Left lung (tissue), 10 donors: ENCODE data around the gene PEX11G. TPM values are rescaled to one million over a fixed set of nuclear protein-coding genes. Genes with fewer than 3 reads are reported as not detected.

Experiments used
- ATAC-seq: fragments of 200-7000 bp; cut with Tn5 transposase; one replicate; pipeline ENCODE4 v1.9.1; 2020; ENCODE audit warnings: moderate library complexity
- DNase-seq, 4 donors: peaks; one replicate each; pipeline ENCODE4 v3.0.0-alpha.2; 2013 to 2020
- H3K27ac ChIP-seq, 2 donors: fragments of 200-600 bp; sonication (generic) in 1 of 2; one replicate each; pipeline versions ENCODE4 v1.5.0 to v1.8.0; 2020 to 2021
- H3K27me3 ChIP-seq, 2 donors: fragments of 200-600 bp; sonication (generic) in 1 of 2; one replicate each; pipeline versions ENCODE4 v1.5.0 to v1.8.0; 2020 to 2021
- H3K36me3 ChIP-seq, 2 donors: fragments of 200-600 bp; sonication (generic) in 1 of 2; one replicate each; pipeline versions ENCODE4 v1.5.0 to v1.8.0; 2020 to 2021
- H3K4me1 ChIP-seq, 2 donors: fragments of 200-600 bp; one replicate each; pipeline ENCODE4 v1.8.0; 2021
- H3K4me3 ChIP-seq, 2 donors: fragments of 200-600 bp; sonication (generic) in 1 of 2; one replicate each; pipeline versions ENCODE4 v1.5.0 to v1.8.0; 2020 to 2021; ENCODE audit warnings: mild to moderate bottlenecking in 1 of 2
- H3K9me3 ChIP-seq, 2 donors: fragments of 200-600 bp; sonication (generic) in 1 of 2; one replicate each; pipeline versions ENCODE4 v1.5.0 to v1.8.0; 2020 to 2021
- CTCF ChIP-seq, 2 donors: fragments of 200-600 bp; sonication (generic) in 1 of 2; IDR thresholded peaks; one replicate each; pipeline versions ENCODE4 v1.5.0 to v1.8.0; 2021; ENCODE audit warnings: antibody characterized with exemption in 2 of 2
- intact Hi-C, 2 donors: fragments of 100-400 bp; cut with DNase I; formaldehyde crosslinking; loops; one replicate each; pipeline versions ENCODE4 v1.11.2 to v1.14.2; 2022
- polyA plus RNA-seq, 6 donors: library from polyadenylated mRNA; unstranded; fragments of 120-200 nt; gene quantifications; one replicate each; pipeline ENCODE4 v1.2.1, GENCODE V29; 2013; ENCODE audit not compliant: insufficient read length in 6 of 6
- total RNA-seq, 2 donors: library from RNA; stranded (reverse); fragmentation: NEBNext Ultra II Directional; extraction: Animal tissue kit (Norgen Biotek cat#: 25700); gene quantifications; one replicate each; pipeline ENCODE4 v1.2.1, GENCODE V29; 2021
- donor health status: DM: no; HTN: yes; CAD: no.
- donor health status: DM: no; HTN: no; CAD: no.

PEX11G gene
- total and polyA plus RNA-seq, 8 donors = 2.9 to 5.4 (median 4.0) TPM

DNA sequence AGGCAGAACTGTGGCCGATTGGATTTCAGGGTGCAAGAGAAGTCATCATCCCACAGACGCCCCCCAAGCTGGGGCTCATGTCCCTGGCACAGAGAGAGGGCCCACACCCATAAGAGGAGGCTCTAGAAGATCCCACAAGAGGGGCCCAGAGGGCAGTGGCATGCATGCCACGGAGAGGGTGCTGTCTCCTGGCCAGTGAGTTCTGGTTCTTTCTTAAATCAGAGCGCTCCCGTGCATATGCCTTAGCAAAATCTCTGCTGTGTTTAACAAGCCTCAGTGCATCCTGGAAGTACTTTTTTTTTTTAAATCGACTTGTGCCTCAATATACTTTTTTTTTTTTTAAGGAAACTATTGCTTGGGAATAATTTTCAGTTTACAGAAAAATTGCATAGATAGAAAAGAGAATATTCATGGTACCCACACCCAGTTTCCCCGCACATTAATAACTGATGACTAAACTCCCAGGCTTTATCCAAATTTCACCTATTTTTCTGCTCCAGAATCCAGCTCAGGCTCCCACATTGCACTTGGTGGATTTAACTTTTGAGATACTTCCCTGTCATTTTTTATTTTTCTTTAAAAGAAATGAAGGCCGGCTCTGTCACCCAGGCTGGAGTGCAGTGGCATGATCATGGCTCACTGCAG lies 59.1 kb downstream of the PEX11G start:
- intact Hi-C loops = no loop called here
- H3K27ac ChIP-seq = no peak overlapping the region
- no peaks in the 10 kb centered on the region for H3K4me1 ChIP-seq
- no peaks in the 10 kb centered on the region for H3K9me3 ChIP-seq
- H3K27me3 ChIP-seq = no peaks in the 10 kb centered on the region
- DNase-seq (no peak), ATAC-seq (no peak)
- no peak overlapping the region for H3K4me3 ChIP-seq
- H3K36me3 ChIP-seq = peaks cover 0 to 23% of the 10 kb centered on the region in 2 donors
- TF ChIP-seq CTCF (IDR thresholded peaks at IDR 0.05) = no peak

- Histone ChIP-seq H3K4me3 (no peak overlapping the region), H3K4me1 (no peaks in the 10 kb centered on the region), H3K27me3 (no peaks in the 10 kb centered on the region), H3K27ac (peak overlapping the region in 1 of 2 donors; percentile 26), H3K36me3 (peaks cover 0 to 27% of the 10 kb centered on the region in 2 donors), H3K9me3 (no peaks in the 10 kb centered on the region)
- no peak for TF ChIP-seq CTCF (IDR thresholded peaks at IDR 0.05)
- peak in 1 of 4 donors; percentile 66 for DNase-seq
- no peak for ATAC-seq
- intact Hi-C loops = no loop called here
Observed at GRCh38 chr19:7428651-7429113, 60.2 kb downstream of the PEX11G start.

GRCh38 chr19:7427944-7428343 lies 60.9 kb downstream of the PEX11G start:
- TF ChIP-seq CTCF (IDR thresholded peaks at IDR 0.05) = no peak

GRCh38 chr19:7426986-7427385 lies 61.8 kb downstream of the PEX11G start:
- intact Hi-C loops = no loop called here
- DNase-seq = no peak
- Histone ChIP-seq H3K4me3 (no peak overlapping the region), H3K27me3 (no peaks in the 10 kb centered on the region), H3K36me3 (peaks cover 0 to 34% of the 10 kb centered on the region in 2 donors), H3K4me1 (no peaks in the 10 kb centered on the region), H3K9me3 (no peaks in the 10 kb centered on the region), H3K27ac (peak overlapping the region; percentile 18 to 23)
- no peak for TF ChIP-seq CTCF (IDR thresholded peaks at IDR 0.05)
- ATAC-seq = no peak

More at GRCh38 chr19:7427944-7428343, 60.9 kb downstream of the PEX11G start:
- Histone ChIP-seq H3K27ac (peak overlapping the region in 1 of 2 donors; percentile 26), H3K36me3 (peaks cover 0 to 33% of the 10 kb centered on the region in 2 donors), H3K4me3 (no peak overlapping the region), H3K27me3 (no peaks in the 10 kb centered on the region), H3K4me1 (no peaks in the 10 kb centered on the region), H3K9me3 (no peaks in the 10 kb centered on the region)
- no peak for ATAC-seq
- no peak for DNase-seq
- intact Hi-C loops = no loop called here

Other genes starting within 250 kb of the PEX11G start
- 10 to 100 TPM; 21.2 to 22.8 TPM for gene INSR, start 194.6 kb downstream of the PEX11G start, total RNA-seq
- 10 to 100 TPM; 14.0 to 18.7 (median 17.6) TPM for gene INSR, start 194.6 kb downstream of the PEX11G start, polyA plus RNA-seq
- gene ARHGEF18, start 140.1 kb downstream of the PEX11G start, total RNA-seq = 10 to 100 TPM; 42.8 to 61.2 TPM
- 10 to 100 TPM; 24.6 to 35.3 (median 28.7) TPM for gene ARHGEF18, start 140.1 kb downstream of the PEX11G start, polyA plus RNA-seq
- 10 to 100 TPM; 46.1 to 47.6 TPM for gene ZNF358, start 27.1 kb upstream of the PEX11G start, total RNA-seq
- gene ZNF358, start 27.1 kb upstream of the PEX11G start, polyA plus RNA-seq = 10 to 100 TPM; 36.9 to 56.1 (median 44.4) TPM
- gene MCOLN1, start 33.6 kb upstream of the PEX11G start, total RNA-seq = 10 to 100 TPM; 47.7 to 76.6 TPM
- gene MCOLN1, start 33.6 kb upstream of the PEX11G start, polyA plus RNA-seq = 10 to 100 TPM; 13.0 to 17.2 (median 14.3) TPM
- gene PNPLA6, start 46.7 kb upstream of the PEX11G start, total RNA-seq = 100 to 1,000 TPM; 134 to 255 TPM
- 10 to 100 TPM; 28.7 to 48.8 (median 36.3) TPM for gene PNPLA6, start 46.7 kb upstream of the PEX11G start, polyA plus RNA-seq
- gene CAMSAP3, start 106.8 kb upstream of the PEX11G start, total RNA-seq = 10 to 100 TPM; 20.5 to 22.3 TPM
- gene CAMSAP3, start 106.8 kb upstream of the PEX11G start, polyA plus RNA-seq = 10 to 100 TPM; 10.5 to 17.1 (median 14.1) TPM
- gene XAB2, start 140.5 kb upstream of the PEX11G start, total RNA-seq = 10 to 100 TPM; 32.8 to 33.7 TPM
- gene XAB2, start 140.5 kb upstream of the PEX11G start, polyA plus RNA-seq = 10 to 100 TPM; 30.5 to 38.8 (median 32.0) TPM
- 10 to 100 TPM; 92.6 to 98.6 TPM for gene PET100, start 140.8 kb upstream of the PEX11G start, total RNA-seq
- gene PET100, start 140.8 kb upstream of the PEX11G start, polyA plus RNA-seq = 100 to 1,000 TPM in 3 of 6 donors, 10 to 100 TPM in 3; 82.8 to 111 (median 99.0) TPM
- gene PCP2, start 144.7 kb upstream of the PEX11G start, total RNA-seq = 1 to 10 TPM; 1.6 to 1.8 TPM
- 1 to 10 TPM in 5 of 6 donors, under 1 TPM in 1; 0.57 to 1.6 (median 1.4) TPM for gene PCP2, start 144.7 kb upstream of the PEX11G start, polyA plus RNA-seq
- 100 to 1,000 TPM; 153 to 277 TPM for gene STXBP2, start 148.1 kb upstream of the PEX11G start, total RNA-seq
- gene STXBP2, start 148.1 kb upstream of the PEX11G start, polyA plus RNA-seq = 10 to 100 TPM; 32.5 to 46.1 (median 38.9) TPM
- gene RETN, start 180.0 kb upstream of the PEX11G start, total RNA-seq = 10 to 100 TPM in 1 of 2 donors, 1 to 10 TPM in 1; 3.6 to 22.4 TPM
- 1 to 10 TPM; 1.2 to 3.9 (median 1.9) TPM for gene RETN, start 180.0 kb upstream of the PEX11G start, polyA plus RNA-seq
- gene MCEMP1, start 188.1 kb upstream of the PEX11G start, total RNA-seq = 100 to 1,000 TPM in 1 of 2 donors, 10 to 100 TPM in 1; 26.4 to 112 TPM
- gene MCEMP1, start 188.1 kb upstream of the PEX11G start, polyA plus RNA-seq = under 1 TPM; 0.32 to 0.90 (median 0.52) TPM
- 100 to 1,000 TPM; 105 to 106 TPM for gene TRAPPC5, start 191.8 kb upstream of the PEX11G start, total RNA-seq
- gene TRAPPC5, start 191.8 kb upstream of the PEX11G start, polyA plus RNA-seq = 10 to 100 TPM; 25.7 to 51.5 (median 40.3) TPM
- under 1 TPM; 0.58 to 0.73 TPM for gene FCER2, start 213.1 kb upstream of the PEX11G start, total RNA-seq
- gene FCER2, start 213.1 kb upstream of the PEX11G start, polyA plus RNA-seq = under 1 TPM; 0.27 to 0.61 (median 0.47) TPM
- gene CLEC4G, start 243.1 kb upstream of the PEX11G start, total RNA-seq = 1 to 10 TPM; 2.1 to 2.2 TPM
- gene CLEC4G, start 243.1 kb upstream of the PEX11G start, polyA plus RNA-seq = under 1 TPM in 4 of 6 donors, not detected in 2; 0.20 to 0.38 (median 0.25) TPM